ENCODE data around the gene UBE2C.

The UBE2C gene

GRCh38 chr20:45861221-45862075 is 49.0 kb downstream of the UBE2C start:
- peak; percentile 85 for DNase-seq

GRCh38 chr20:45863543-45864470 is 51.4 kb downstream of the UBE2C start:
- peak; percentile 38 for DNase-seq

GRCh38 chr20:45866454-45866853 is 54.0 kb downstream of the UBE2C start:
- no peak for DNase-seq
